NCI-H146 treated with DMSO at 0.1 percent for 48 hours (cell line): ENCODE results near the gene WWTR1.

Experiments
- DNase-seq: peaks from one replicate; lab custom pipeline; 2025; ENCODE audit not compliant: unreplicated experiment; lab: John Stamatoyannopoulos, UW

WWTR1 gene

GRCh38 chr3:149596134-149596770 lies 61.6 kb downstream of the WWTR1 start:
- DNase-seq, result no peak

GRCh38 chr3:149593418-149594160 lies 64.2 kb downstream of the WWTR1 start:
- no peak for DNase-seq

GRCh38 chr3:149592758-149593240 lies 65.0 kb downstream of the WWTR1 start:
- no peak for DNase-seq

GRCh38 chr3:149590691-149591441 lies 67.0 kb downstream of the WWTR1 start:
- no peak for DNase-seq

GRCh38 chr3:149589332-149589731 lies 68.5 kb downstream of the WWTR1 start:
- no peak for DNase-seq

- DNase-seq, result no peak
Observed at GRCh38 chr3:149588909-149589308, 68.9 kb downstream of the WWTR1 start.

- no peak for DNase-seq
Observed at GRCh38 chr3:149587383-149587782, 70.4 kb downstream of the WWTR1 start.

GRCh38 chr3:149586871-149587270 lies 71.0 kb downstream of the WWTR1 start:
- no peak for DNase-seq

GRCh38 chr3:149585401-149585726 lies 72.5 kb downstream of the WWTR1 start:
- no peak for DNase-seq

GRCh38 chr3:149583921-149584635 lies 73.7 kb downstream of the WWTR1 start:
- no peak for DNase-seq

- DNase-seq, result no peak
Observed at GRCh38 chr3:149582395-149582794, 75.4 kb downstream of the WWTR1 start.

GRCh38 chr3:149581681-149582370 lies 76.0 kb downstream of the WWTR1 start:
- no peak for DNase-seq

GRCh38 chr3:149581248-149581647 lies 76.6 kb downstream of the WWTR1 start:
- no peak for DNase-seq

GRCh38 chr3:149579838-149580542 lies 77.8 kb downstream of the WWTR1 start:
- DNase-seq, result no peak

GRCh38 chr3:149579161-149579560 lies 78.7 kb downstream of the WWTR1 start:
- DNase-seq, result no peak

GRCh38 chr3:149577801-149578200 lies 80.0 kb downstream of the WWTR1 start:
- no peak for DNase-seq

GRCh38 chr3:149575961-149576564 lies 81.8 kb downstream of the WWTR1 start:
- no peak for DNase-seq

GRCh38 chr3:149575213-149575960 lies 82.4 kb downstream of the WWTR1 start:
- no peak for DNase-seq

- no peak for DNase-seq
Observed at GRCh38 chr3:149572796-149573414, 84.9 kb downstream of the WWTR1 start.
